Measurements from ENCODE around the gene TSHZ3. TPM values are rescaled to one million over a fixed set of nuclear protein-coding genes. Genes with fewer than 3 reads are reported as not detected.

Gene TSHZ3
- total and polyA plus RNA-seq, 7 donors, result 0.53 to 6.7 (median 2.2) TPM

DNA sequence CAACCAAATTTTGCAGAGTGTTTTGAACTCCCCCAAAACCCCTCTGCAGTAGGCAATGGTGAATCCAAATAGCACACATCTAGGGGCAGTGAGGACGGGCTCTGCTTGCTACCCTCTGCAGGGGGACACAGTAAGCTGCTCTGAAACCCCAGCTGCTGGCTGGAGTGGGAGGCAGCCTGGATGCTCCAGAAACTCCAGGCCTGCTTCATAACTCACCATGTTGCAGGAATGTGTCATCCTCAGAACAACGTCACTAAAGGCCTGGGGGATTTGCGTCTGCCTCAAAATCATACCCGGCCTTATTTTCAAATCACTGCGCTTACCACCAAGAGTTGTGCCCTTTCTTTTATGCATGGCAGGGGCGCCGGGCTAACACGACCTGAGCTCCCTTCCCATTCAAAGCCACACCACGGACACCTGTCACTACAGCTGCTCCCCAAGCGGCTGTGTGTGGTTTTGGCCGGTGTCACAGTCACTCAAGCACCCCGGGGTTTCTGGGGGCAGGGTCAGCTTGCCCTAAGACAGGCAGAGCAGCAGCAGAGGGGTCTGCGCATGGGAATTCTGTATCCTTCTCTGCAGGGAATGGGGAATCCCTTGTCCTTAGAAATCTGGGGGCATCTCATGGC, 93.9 kb downstream of the TSHZ3 start:
- ATAC-seq, result no peak
- DNase-seq, result no peak
- H3K27me3 ChIP-seq (ENCODE audit: insufficient read depth in 3 of 3, low read length in 2 of 3), result peaks cover 0 to 4% (median 0%) of the 10 kb centered on the region in 3 donors
- intact Hi-C loops (cut with DNase I), result no loop called here
- H3K27ac ChIP-seq, result no peak overlapping the region
- TF ChIP-seq CTCF (IDR thresholded peaks at IDR 0.05), result no peak
- no peaks in the 10 kb centered on the region for H3K9me3 ChIP-seq
- WGBS, 3 donors, result 47 to 66% (median 50%) methylated on average over 13 of the region's 13 CpGs
- no peak overlapping the region for H3K4me3 ChIP-seq
- H3K36me3 ChIP-seq (ENCODE audit: insufficient read depth in 1 of 2, low read depth in 1 of 2), result no peaks in the 10 kb centered on the region
- no peaks in the 10 kb centered on the region for H3K4me1 ChIP-seq

DNA sequence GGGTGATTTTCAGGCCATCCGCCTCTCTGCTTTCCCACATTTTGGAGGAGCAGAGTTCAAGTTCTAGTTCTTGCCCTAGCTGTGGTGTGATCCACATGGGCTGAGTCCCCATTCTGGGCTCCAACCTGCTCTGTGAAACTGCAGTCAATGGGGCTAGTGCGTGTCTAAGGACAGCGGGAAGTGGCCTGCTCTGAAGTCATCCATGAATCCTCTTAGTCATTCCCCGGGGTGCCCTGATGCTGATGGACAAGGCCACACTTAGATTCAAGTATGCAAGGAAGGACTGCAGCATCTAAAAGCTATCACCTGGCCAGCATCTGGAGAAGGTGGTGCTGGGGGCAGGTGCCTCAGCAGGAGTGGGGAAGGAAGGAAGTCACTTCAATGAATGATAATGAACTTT, 94.6 kb downstream of the TSHZ3 start:
- intact Hi-C loops (cut with DNase I), result no loop called here
- no peaks in the 10 kb centered on the region for H3K4me1 ChIP-seq
- H3K27me3 ChIP-seq (ENCODE audit: insufficient read depth in 3 of 3, low read length in 2 of 3), result peaks cover 0 to 4% (median 0%) of the 10 kb centered on the region in 3 donors

GRCh38 chr19:31254180-31254551, 95.1 kb downstream of the TSHZ3 start:
- H3K36me3 ChIP-seq (ENCODE audit: insufficient read depth in 1 of 2, low read depth in 1 of 2), result no peaks in the 10 kb centered on the region
- H3K27me3 ChIP-seq (ENCODE audit: insufficient read depth in 3 of 3, low read length in 2 of 3), result peaks cover 0 to 4% (median 0%) of the 10 kb centered on the region in 3 donors
- no peaks in the 10 kb centered on the region for H3K9me3 ChIP-seq
- H3K4me3 ChIP-seq, result no peak overlapping the region
- WGBS, 3 donors, result 6 to 8% (median 7%) methylated on average over 7 of the region's 7 CpGs
- no peak for TF ChIP-seq CTCF (IDR thresholded peaks at IDR 0.05)
- ATAC-seq, result peak; percentile 30 to 92 (median 80)
- no peaks in the 10 kb centered on the region for H3K4me1 ChIP-seq
- peak in 1 of 2 donors; percentile 37 for DNase-seq
- no peak overlapping the region for H3K27ac ChIP-seq
- intact Hi-C loops (cut with DNase I), result no loop called here

More for the DNA sequence above, 94.6 kb downstream of the TSHZ3 start:
- no peaks in the 10 kb centered on the region for H3K36me3 ChIP-seq (ENCODE audit: insufficient read depth in 1 of 2, low read depth in 1 of 2)
- no peak for DNase-seq
- 15 to 31% (median 27%) methylated on average over 4 of the region's 4 CpGs for WGBS, 3 donors
- no peak for TF ChIP-seq CTCF (IDR thresholded peaks at IDR 0.05)
- ATAC-seq, result peak in 2 of 4 donors; percentile 31 to 43
- no peak overlapping the region for H3K27ac ChIP-seq
- no peak overlapping the region for H3K4me3 ChIP-seq
- H3K9me3 ChIP-seq, result no peaks in the 10 kb centered on the region

DNA sequence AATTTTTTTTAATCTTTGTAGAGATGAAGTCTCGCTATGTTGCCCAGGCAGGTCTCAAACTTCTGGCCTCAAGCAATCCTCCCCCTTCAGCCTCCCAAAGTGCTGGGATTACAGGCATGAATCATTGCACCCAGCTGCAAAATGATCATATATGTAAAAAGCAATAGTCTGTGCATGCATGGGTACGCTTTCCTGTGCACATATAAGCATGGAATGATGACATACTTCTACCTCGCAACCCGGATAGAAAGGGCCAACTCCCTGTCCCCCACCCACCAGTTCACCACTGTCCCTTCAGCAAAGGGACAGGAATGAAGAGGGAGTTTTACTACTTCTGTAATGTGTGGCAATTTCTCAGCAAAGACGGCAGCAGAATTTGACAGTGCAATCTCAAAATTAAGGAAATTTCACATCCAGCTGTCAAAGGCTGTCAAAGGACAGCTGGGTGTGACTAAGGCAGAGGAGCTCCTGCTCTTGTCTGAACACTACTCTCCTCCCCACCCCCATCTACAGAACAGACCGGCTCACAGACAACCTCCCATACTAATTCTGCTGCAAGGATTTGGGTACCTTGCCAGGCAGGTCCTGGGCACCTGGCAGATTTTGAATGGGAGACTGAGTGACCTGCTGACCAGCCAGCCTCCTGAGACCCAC, 95.6 kb downstream of the TSHZ3 start:
- Histone ChIP-seq H3K27me3 (ENCODE audit: insufficient read depth in 3 of 3, low read length in 2 of 3) (peaks cover 0 to 2% (median 0%) of the 10 kb centered on the region in 3 donors), H3K9me3 (no peaks in the 10 kb centered on the region), H3K4me1 (no peaks in the 10 kb centered on the region), H3K4me3 (no peak overlapping the region), H3K36me3 (ENCODE audit: insufficient read depth in 1 of 2, low read depth in 1 of 2) (no peaks in the 10 kb centered on the region), H3K27ac (no peak overlapping the region)
- WGBS, 3 donors, result 39 to 60% (median 46%) methylated on average over 6 of the region's 6 CpGs
- DNase-seq, result no peak
- no peak for TF ChIP-seq CTCF (IDR thresholded peaks at IDR 0.05)
- ATAC-seq, result no peak
- intact Hi-C loops (cut with DNase I), result no loop called here

Data from psoas muscle (tissue), 8 donors.